A549 (cell line): ENCODE measurements around the gene COL15A1. TPM values are rescaled to one million over a fixed set of nuclear protein-coding genes. Genes with fewer than 3 reads are reported as not detected.

Experiments used
- ATAC-seq, 2 experiments: fragments of 200-7000 bp in 1 of 2; fragments of >200 bp in 1 of 2; cut with Nextera tagmentation in 1 of 2; cut with Tn5 transposase in 1 of 2; 3 replicates each; pipeline versions ENCODE4 v1.8.0 to v1.9.1; 2018 to 2020; ENCODE audit warnings: mild to moderate bottlenecking in 1 of 2, moderate library complexity in 1 of 2
- CTCF ChIA-PET: fragments of 300-600 bp; sonication (Branson Sonifier 250); formaldehyde crosslinking; extraction: SDS; loops from one replicate; lab custom pipeline; 2021; ENCODE audit warnings: antibody characterized with exemption, inconsistent platforms; lab: Yijun Ruan, JAX
- POLR2A ChIA-PET: fragments of 350-600 bp; formaldehyde crosslinking; extraction: SDS; loops from one replicate; lab custom pipeline; 2021; ENCODE audit warnings: antibody characterized with exemption, inconsistent platforms; lab: Yijun Ruan, JAX
- DNase-seq, 2 experiments: peaks; one replicate each; pipeline versions ENCODE4 v3.0.0 to v3.0.0-alpha.2; 2011 to 2016; ENCODE audit warnings: low read depth in 1 of 2, low spot score in 1 of 2
- FAIRE-seq: peaks from 2 replicates; lab custom pipeline; 2011; peaks lifted over from hg19 to GRCh38; lab: Jason Lieb, UNC
- H3K27ac ChIP-seq, 2 experiments: fragments of >200 bp; sonication (Bioruptor Twin); formaldehyde crosslinking; 3 replicates each; pipeline ENCODE4 v1.5.1; 2016 to 2017
- H3K4me1 ChIP-seq: fragments of >200 bp; sonication (Bioruptor Twin); formaldehyde crosslinking; 3 replicates; pipeline ENCODE4 v1.6.1; 2016
- H3K4me2 ChIP-seq: fragments of >200 bp; sonication (Bioruptor Twin); formaldehyde crosslinking; 3 replicates; pipeline ENCODE4 v1.6.1; 2016
- H3K4me3 ChIP-seq: fragments of >200 bp; sonication (Bioruptor Twin); formaldehyde crosslinking; 3 replicates; pipeline ENCODE4 v1.5.1; 2016
- H3K9me3 ChIP-seq: fragments of >200 bp; sonication (Bioruptor Twin); formaldehyde crosslinking; 3 replicates; pipeline ENCODE4 v1.6.1; 2016
- CEBPB ChIP-seq, 2 experiments: fragments of >200 bp in 1 of 2; sonication (Bioruptor Twin) in 1 of 2; formaldehyde crosslinking in 1 of 2; IDR thresholded peaks; 2 replicates each; pipeline ENCODE4 v1.6.1; 2012 to 2016
- ESRRA ChIP-seq: fragments of 150-350 bp; IDR thresholded peaks from 2 replicates; pipeline ENCODE4 v1.6.1; 2014; ENCODE audit warnings: mild to moderate bottlenecking, low read length, borderline replicate concordance
- GATA3 ChIP-seq: IDR thresholded peaks from 2 replicates; pipeline ENCODE4 v1.6.1; 2012; ENCODE audit warnings: borderline replicate concordance
- HOXB5 ChIP-seq: fragments of 250-450 bp; sonication (Bioruptor Pico); IDR thresholded peaks from 2 replicates; pipeline ENCODE4 v1.5.0; 2020; ENCODE audit warnings: mild to moderate bottlenecking, moderate library complexity
- JUN ChIP-seq, 2 experiments: fragments of >200 bp; sonication (Bioruptor Twin); formaldehyde crosslinking; IDR thresholded peaks; 2 replicates in 1 of 2; 3 replicates in 1 of 2; pipeline ENCODE4 v1.6.1; 2016 to 2017
- KDM5A ChIP-seq: fragments of 200-600 bp; sonication (generic); IDR thresholded peaks from 2 replicates; pipeline ENCODE4 v1.6.1; 2016; ENCODE audit warnings: antibody characterized with exemption, mild to moderate bottlenecking
- NFE2L2 ChIP-seq: fragments of 150-350 bp; conservative IDR thresholded peaks from 2 replicates; pipeline ENCODE4 v1.6.1; 2014; ENCODE audit warnings: low read length
- NPAS2 ChIP-seq: fragments of 250-450 bp; sonication (Bioruptor Pico); IDR thresholded peaks from 2 replicates; pipeline ENCODE4 v1.8.0; 2022; ENCODE audit warnings: mild to moderate bottlenecking, moderate library complexity, borderline replicate concordance
- POLR2A ChIP-seq: IDR thresholded peaks from 2 replicates; pipeline ENCODE4 v1.6.1; 2012; ENCODE audit warnings: mild to moderate bottlenecking, low read length
- RARB ChIP-seq: fragments of 250-450 bp; sonication (Bioruptor Pico); IDR thresholded peaks from 2 replicates; pipeline ENCODE4 v1.8.0; 2021; ENCODE audit warnings: mild to moderate bottlenecking, moderate library complexity
- RCOR1 ChIP-seq: fragments of 150-350 bp; IDR thresholded peaks from 2 replicates; pipeline ENCODE4 v1.6.1; 2014; ENCODE audit warnings: antibody characterized with exemption, low read length, low read depth
- RFX5 ChIP-seq: fragments of 450-650 bp; IDR thresholded peaks from 2 replicates; pipeline ENCODE4 v1.7.1; 2014; ENCODE audit warnings: antibody characterized with exemption, mild to moderate bottlenecking, moderate library complexity
- RNF2 ChIP-seq: fragments of 200-600 bp; sonication (generic); IDR thresholded peaks from 2 replicates; pipeline ENCODE4 v1.6.1; 2016; ENCODE audit warnings: low read depth, mild to moderate bottlenecking, antibody characterized with exemption, moderate library complexity, borderline replicate concordance
- SMC3 ChIP-seq: fragments of >200 bp; sonication (Bioruptor Twin); formaldehyde crosslinking; IDR thresholded peaks from 3 replicates; pipeline ENCODE4 v1.6.1; 2018; ENCODE audit warnings: inconsistent platforms
- SREBF2 ChIP-seq: fragments of 450-650 bp; IDR thresholded peaks from 2 replicates; pipeline ENCODE4 v1.6.1; 2014; ENCODE audit warnings: mild to moderate bottlenecking, moderate library complexity
- TFCP2L1 ChIP-seq: fragments of 250-450 bp; sonication (Bioruptor Pico); IDR thresholded peaks from 2 replicates; pipeline ENCODE4 v1.5.0; 2021; ENCODE audit warnings: mild to moderate bottlenecking
- ZNF302 ChIP-seq: fragments of 250-450 bp; sonication (Bioruptor Pico); IDR thresholded peaks from 2 replicates; pipeline ENCODE4 v1.9.0; 2021; ENCODE audit warnings: inconsistent platforms, mild to moderate bottlenecking, moderate library complexity
- ZSCAN20 ChIP-seq: fragments of 250-450 bp; sonication (Bioruptor Pico); IDR thresholded peaks from 2 replicates; pipeline ENCODE4 v1.8.0; 2022; ENCODE audit warnings: mild to moderate bottlenecking, moderate library complexity
- WGBS: methylation state at CpG from one replicate; pipeline ENCODE4 v1.1.6; 2017; ENCODE audit errors: missing lambda C conversion rate; 5-methylcytosine and 5-hydroxymethylcytosine counted together
- polyA plus RNA-seq, 4 experiments: library from polyadenylated mRNA; depleted of rRNA in 3 of 4; stranded (reverse); fragments of >200 nt; fragmentation: RNase III in 1 of 4; extraction: RNeasy Plus Mini Kit Qiagen cat#74134 plus additional on column Dnase treatment in 1 of 4; gene quantifications; 2 replicates in 3 of 4; 3 replicates in 1 of 4; pipeline ENCODE4 v1.2.3, GENCODE V29; 2011 to 2017
- TF ChIP-seq, protein P1 (sequence below): fragments of 200-600 bp; sonication (generic); IDR thresholded peaks from 2 replicates; pipeline ENCODE4 v1.6.1; 2016; ENCODE audit warnings: antibody characterized with exemption, mild to moderate bottlenecking, moderate library complexity
- TF ChIP-seq, protein P2 (sequence below): IDR thresholded peaks from 2 replicates; pipeline ENCODE4 v1.6.1; 2012; ENCODE audit warnings: low read depth, borderline replicate concordance
- TF ChIP-seq, protein P3 (sequence below): fragments of 250-450 bp; sonication (Bioruptor Pico); IDR thresholded peaks from 2 replicates; pipeline ENCODE4 v1.5.0; 2020; ENCODE audit warnings: low read depth, mild to moderate bottlenecking, moderate library complexity
- TF ChIP-seq, protein P4 (sequence below): fragments of 150-350 bp; IDR thresholded peaks from 2 replicates; pipeline ENCODE4 v1.6.1; 2014; ENCODE audit warnings: low read depth, mild to moderate bottlenecking, low read length

The COL15A1 gene
- polyA plus RNA-seq, 2 of the 4 experiments (the other 2 are of a cell fraction), result 0.09 to 0.12 TPM

DNA sequence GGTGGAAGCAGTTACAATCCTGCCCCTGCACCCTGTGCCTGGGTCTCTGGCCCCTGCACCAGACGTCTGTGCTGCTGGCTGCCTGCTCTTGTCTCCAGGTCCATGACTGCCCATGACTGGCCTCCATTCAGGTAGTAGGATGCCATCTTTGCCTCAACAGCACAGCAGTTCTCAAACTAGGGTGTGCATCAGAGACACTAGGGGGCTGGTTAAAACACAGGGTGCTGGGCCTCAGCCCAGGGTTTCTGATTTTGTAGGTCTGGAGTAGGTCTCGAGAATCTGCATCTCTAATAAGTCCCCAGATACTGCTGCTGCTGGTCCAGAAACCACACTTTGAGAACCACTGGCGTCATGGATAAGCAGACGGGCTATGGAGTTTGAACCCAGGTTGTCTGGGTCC lies 24.0 kb downstream of the COL15A1 start:
- FAIRE-seq, result no peak
- Histone ChIP-seq H3K4me1 (no peaks in the 10 kb centered on the region), H3K27ac (no peak overlapping the region), H3K4me2 (no peak overlapping the region), H3K4me3 (no peak overlapping the region)
- POLR2A ChIA-PET, result no interaction called here
- no peak for ATAC-seq
- CTCF ChIA-PET, result interaction anchor here (1.0 to 4.2 kb wide), 2 partner anchors 8 to 9 kb away, joined by 4 to 24 read pairs; no protein-coding TSS in a partner anchor
- no peak for DNase-seq
- no peak for TF ChIP-seq ZSCAN20 (CRISPR knock-in tag)
- TF ChIP-seq KDM5A, result no peak
- TF ChIP-seq, all 56 proteins: peak for 0
- 40% methylated on average over 3 of the region's 4 CpGs for WGBS
- H3K9me3 ChIP-seq, result no peaks in the 10 kb centered on the region

DNA sequence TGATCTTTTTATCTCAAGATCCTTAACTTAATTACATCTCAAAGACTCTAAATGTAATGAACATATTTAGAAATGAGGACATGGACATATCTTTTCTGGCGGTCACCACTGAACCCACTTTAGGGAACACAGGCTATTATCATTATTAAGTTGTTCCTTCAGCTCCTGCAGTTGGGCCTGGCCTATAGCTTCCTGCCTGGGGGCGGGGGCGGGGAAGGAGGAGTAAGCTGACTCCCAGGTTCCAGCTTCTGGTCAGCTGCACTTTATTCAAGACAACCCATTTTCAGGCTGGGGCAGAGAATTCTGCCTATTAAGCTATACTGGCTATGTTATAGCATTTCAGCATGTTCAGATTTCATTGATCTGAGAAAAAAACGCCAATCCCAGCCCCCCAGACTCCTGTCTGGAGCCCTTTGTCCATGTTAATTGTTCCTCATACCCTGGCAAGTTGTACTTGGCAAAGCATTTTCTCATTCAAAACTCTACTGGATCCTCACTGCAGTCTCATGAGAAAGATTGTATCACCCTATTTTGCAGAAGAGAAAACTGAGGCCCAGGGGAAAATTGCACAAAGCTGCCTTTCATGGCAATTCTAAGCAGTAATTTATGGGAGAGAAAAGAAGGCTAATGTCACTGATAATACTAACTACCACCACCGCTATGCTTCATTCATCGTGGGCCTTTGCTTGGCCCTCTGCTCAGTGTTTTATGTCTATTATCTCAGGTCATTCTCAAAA lies 25.1 kb downstream of the COL15A1 start:
- TF ChIP-seq ESRRA (no peak), CEBPB (IDR thresholded peaks at IDR 0.05) (no peak), ZSCAN20 (CRISPR knock-in tag) (no peak)
- TF ChIP-seq, protein P1, sequence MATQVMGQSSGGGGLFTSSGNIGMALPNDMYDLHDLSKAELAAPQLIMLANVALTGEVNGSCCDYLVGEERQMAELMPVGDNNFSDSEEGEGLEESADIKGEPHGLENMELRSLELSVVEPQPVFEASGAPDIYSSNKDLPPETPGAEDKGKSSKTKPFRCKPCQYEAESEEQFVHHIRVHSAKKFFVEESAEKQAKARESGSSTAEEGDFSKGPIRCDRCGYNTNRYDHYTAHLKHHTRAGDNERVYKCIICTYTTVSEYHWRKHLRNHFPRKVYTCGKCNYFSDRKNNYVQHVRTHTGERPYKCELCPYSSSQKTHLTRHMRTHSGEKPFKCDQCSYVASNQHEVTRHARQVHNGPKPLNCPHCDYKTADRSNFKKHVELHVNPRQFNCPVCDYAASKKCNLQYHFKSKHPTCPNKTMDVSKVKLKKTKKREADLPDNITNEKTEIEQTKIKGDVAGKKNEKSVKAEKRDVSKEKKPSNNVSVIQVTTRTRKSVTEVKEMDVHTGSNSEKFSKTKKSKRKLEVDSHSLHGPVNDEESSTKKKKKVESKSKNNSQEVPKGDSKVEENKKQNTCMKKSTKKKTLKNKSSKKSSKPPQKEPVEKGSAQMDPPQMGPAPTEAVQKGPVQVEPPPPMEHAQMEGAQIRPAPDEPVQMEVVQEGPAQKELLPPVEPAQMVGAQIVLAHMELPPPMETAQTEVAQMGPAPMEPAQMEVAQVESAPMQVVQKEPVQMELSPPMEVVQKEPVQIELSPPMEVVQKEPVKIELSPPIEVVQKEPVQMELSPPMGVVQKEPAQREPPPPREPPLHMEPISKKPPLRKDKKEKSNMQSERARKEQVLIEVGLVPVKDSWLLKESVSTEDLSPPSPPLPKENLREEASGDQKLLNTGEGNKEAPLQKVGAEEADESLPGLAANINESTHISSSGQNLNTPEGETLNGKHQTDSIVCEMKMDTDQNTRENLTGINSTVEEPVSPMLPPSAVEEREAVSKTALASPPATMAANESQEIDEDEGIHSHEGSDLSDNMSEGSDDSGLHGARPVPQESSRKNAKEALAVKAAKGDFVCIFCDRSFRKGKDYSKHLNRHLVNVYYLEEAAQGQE, result no peak
- POLR2A ChIA-PET, result no interaction called here
- Histone ChIP-seq H3K9me3 (no peaks in the 10 kb centered on the region), H3K4me2 (no peak overlapping the region), H3K4me3 (no peak overlapping the region), H3K27ac (no peak overlapping the region), H3K4me1 (no peaks in the 10 kb centered on the region)
- ATAC-seq (no peak), DNase-seq (no peak), FAIRE-seq (no peak)
- WGBS, result 44% methylated on average over 6 of the region's 6 CpGs
- CTCF ChIA-PET, result interaction anchor here (1.4 kb wide), 1 partner anchor 31 kb away, joined by 3 read pairs; no protein-coding TSS in a partner anchor

DNA sequence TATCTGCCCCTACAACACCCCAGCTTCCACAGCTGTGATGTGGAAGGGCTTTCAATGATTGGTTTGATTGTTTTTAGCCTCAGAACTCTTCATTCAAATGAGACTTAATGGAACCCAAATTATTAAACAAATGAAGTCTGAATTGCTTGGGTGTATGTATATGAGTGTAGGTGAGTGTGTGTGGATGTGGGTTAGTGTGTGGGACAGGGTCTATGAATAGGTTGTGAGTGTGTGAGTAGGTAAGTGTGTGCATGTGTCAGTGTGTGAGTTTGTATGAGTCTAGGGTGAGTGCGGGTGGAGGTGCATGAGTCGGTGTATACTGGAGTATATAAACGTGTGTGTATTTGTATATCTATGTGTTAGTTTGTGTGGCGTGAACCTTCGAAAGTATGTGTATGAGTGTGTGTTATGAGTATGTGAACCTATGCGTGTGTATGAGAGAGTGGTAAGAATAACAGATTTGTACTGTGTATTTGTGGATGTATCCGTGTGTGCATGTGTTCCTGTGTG lies 26.9 kb downstream of the COL15A1 start:
- H3K4me3 ChIP-seq, result no peak overlapping the region
- no peak for TF ChIP-seq RFX5
- no peak for TF ChIP-seq TFCP2L1 (CRISPR knock-in tag)
- no peak for TF ChIP-seq JUN (IDR thresholded peaks at IDR 0.05)
- TF ChIP-seq, protein P2, sequence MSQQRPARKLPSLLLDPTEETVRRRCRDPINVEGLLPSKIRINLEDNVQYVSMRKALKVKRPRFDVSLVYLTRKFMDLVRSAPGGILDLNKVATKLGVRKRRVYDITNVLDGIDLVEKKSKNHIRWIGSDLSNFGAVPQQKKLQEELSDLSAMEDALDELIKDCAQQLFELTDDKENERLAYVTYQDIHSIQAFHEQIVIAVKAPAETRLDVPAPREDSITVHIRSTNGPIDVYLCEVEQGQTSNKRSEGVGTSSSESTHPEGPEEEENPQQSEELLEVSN, result no peak
- TF ChIP-seq, protein P3, sequence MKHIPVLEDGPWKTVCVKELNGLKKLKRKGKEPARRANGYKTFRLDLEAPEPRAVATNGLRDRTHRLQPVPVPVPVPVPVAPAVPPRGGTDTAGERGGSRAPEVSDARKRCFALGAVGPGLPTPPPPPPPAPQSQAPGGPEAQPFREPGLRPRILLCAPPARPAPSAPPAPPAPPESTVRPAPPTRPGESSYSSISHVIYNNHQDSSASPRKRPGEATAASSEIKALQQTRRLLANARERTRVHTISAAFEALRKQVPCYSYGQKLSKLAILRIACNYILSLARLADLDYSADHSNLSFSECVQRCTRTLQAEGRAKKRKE (CRISPR knock-in tag), result no peak
- TF ChIP-seq ZNF302 (CRISPR knock-in tag), result no peak
- no peak for TF ChIP-seq NPAS2
- TF ChIP-seq, protein P4, sequence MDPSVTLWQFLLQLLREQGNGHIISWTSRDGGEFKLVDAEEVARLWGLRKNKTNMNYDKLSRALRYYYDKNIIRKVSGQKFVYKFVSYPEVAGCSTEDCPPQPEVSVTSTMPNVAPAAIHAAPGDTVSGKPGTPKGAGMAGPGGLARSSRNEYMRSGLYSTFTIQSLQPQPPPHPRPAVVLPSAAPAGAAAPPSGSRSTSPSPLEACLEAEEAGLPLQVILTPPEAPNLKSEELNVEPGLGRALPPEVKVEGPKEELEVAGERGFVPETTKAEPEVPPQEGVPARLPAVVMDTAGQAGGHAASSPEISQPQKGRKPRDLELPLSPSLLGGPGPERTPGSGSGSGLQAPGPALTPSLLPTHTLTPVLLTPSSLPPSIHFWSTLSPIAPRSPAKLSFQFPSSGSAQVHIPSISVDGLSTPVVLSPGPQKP, result no peak
- no peak for TF ChIP-seq HOXB5 (CRISPR knock-in tag)
- no peak for TF ChIP-seq SMC3
- TF ChIP-seq SREBF2, result no peak
- no peak for TF ChIP-seq GATA3
- no peak for TF ChIP-seq RNF2
- TF ChIP-seq RARB (CRISPR knock-in tag), result no peak
- TF ChIP-seq POLR2A, result no peak
- no peak for TF ChIP-seq NFE2L2
- TF ChIP-seq RCOR1, result no peak
- DNase-seq (no peak), FAIRE-seq (no peak), ATAC-seq (no peak)
- WGBS, result 76% methylated on average over 7 of the region's 7 CpGs
- H3K27ac ChIP-seq, result no peak overlapping the region
- no peaks in the 10 kb centered on the region for H3K9me3 ChIP-seq
- H3K4me2 ChIP-seq, result no peak overlapping the region
- H3K4me1 ChIP-seq, result peaks cover 4% of the 10 kb centered on the region; the same call in 1 of the 3 replicates
- ChIA-PET POLR2A (no interaction called here), CTCF (interaction anchor here (1.2 to 8.3 kb wide), 4 partner anchors 27 to 175 kb away, joined by 3 to 125 read pairs (median 8); no protein-coding TSS in a partner anchor)
